Type B pancreatic cell (in vitro differentiated cells): ENCODE data around the gene ADAMTS20. TPM values are rescaled to one million over a fixed set of nuclear protein-coding genes. Genes with fewer than 3 reads are reported as not detected.
"Not testable (repeated sequence)": the region's sequence is repeated elsewhere in the genome, so short reads cannot be mapped to it uniquely, and the experiment has no call there.

ENCODE experiments used
- DNase-seq: peaks from one replicate; pipeline ENCODE4 v3.0.0; 2021; ENCODE audit warnings: mixed read lengths; ENCODE audit not compliant: unreplicated experiment; ENCODE audit errors: extremely low spot score
- H3K27ac Mint-ChIP-seq: 2 replicates; pipeline ENCODE4 v1.8.0; 2021; ENCODE audit warnings: mild to moderate bottlenecking, mixed read lengths
- H3K27me3 Mint-ChIP-seq: 2 replicates; pipeline ENCODE4 v1.8.0; 2021; ENCODE audit warnings: mixed read lengths
- H3K36me3 Mint-ChIP-seq: 2 replicates; pipeline ENCODE4 v1.8.0; 2021; ENCODE audit warnings: mixed read lengths
- H3K4me1 Mint-ChIP-seq: one replicate; pipeline ENCODE4 v1.8.0; 2021; ENCODE audit warnings: mixed read lengths; ENCODE audit not compliant: unreplicated experiment
- H3K4me3 Mint-ChIP-seq: 2 replicates; pipeline ENCODE4 v1.8.0; 2021; ENCODE audit warnings: mild to moderate bottlenecking, mixed read lengths
- H3K9me3 Mint-ChIP-seq: 2 replicates; pipeline ENCODE4 v1.8.0; 2021; ENCODE audit warnings: mixed read lengths
- total RNA-seq: library from RNA; stranded (reverse); gene quantifications from 2 replicates; pipeline ENCODE4 v1.2.1, GENCODE V29; 2021; ENCODE audit warnings: low replicate concordance
- TF ChIP-seq, protein P1 (sequence below): fragments of 200-600 bp; sonication (generic); conservative IDR thresholded peaks from 2 replicates; pipeline ENCODE4 v1.5.0; 2021; ENCODE audit warnings: antibody characterized with exemption, mild to moderate bottlenecking

ADAMTS20 gene
- total RNA-seq, 1 donor from 2014 or later, result 3.1 TPM

- Mint-ChIP-seq H3K27ac (no peak overlapping the region), H3K27me3 (no peaks in the 10 kb centered on the region), H3K4me3 (no peak overlapping the region), H3K36me3 (no peaks in the 10 kb centered on the region), H3K4me1 (no peaks in the 10 kb centered on the region), H3K9me3 (peaks cover 10% of the 10 kb centered on the region)
- TF ChIP-seq, protein P1, sequence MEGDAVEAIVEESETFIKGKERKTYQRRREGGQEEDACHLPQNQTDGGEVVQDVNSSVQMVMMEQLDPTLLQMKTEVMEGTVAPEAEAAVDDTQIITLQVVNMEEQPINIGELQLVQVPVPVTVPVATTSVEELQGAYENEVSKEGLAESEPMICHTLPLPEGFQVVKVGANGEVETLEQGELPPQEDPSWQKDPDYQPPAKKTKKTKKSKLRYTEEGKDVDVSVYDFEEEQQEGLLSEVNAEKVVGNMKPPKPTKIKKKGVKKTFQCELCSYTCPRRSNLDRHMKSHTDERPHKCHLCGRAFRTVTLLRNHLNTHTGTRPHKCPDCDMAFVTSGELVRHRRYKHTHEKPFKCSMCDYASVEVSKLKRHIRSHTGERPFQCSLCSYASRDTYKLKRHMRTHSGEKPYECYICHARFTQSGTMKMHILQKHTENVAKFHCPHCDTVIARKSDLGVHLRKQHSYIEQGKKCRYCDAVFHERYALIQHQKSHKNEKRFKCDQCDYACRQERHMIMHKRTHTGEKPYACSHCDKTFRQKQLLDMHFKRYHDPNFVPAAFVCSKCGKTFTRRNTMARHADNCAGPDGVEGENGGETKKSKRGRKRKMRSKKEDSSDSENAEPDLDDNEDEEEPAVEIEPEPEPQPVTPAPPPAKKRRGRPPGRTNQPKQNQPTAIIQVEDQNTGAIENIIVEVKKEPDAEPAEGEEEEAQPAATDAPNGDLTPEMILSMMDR, result no peak
- no peak for DNase-seq
Measured at GRCh38 chr12:43378448-43378847, 173.6 kb downstream of the ADAMTS20 start.

DNA sequence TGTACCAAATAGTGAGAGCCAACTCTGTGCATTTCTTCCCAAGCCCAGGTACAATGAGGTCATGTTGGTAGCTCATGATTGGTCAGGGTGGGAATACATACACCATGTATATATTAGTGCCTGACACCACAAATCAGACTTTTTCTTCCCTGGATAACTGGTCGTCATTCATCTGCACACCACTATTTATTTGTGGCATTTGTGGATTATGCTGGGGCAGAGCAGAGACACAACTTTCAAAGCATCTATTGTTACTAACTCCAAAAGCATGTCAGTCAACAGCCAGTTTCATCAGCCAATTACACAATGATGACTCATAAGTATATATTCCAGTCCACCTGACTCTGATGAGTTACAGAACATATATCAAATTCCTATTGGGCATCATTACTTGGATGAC, 181.7 kb downstream of the ADAMTS20 start:
- Mint-ChIP-seq H3K9me3 (no peaks in the 10 kb centered on the region), H3K36me3 (no peaks in the 10 kb centered on the region), H3K27me3 (no peaks in the 10 kb centered on the region), H3K4me1 (no peaks in the 10 kb centered on the region), H3K27ac (no peak overlapping the region), H3K4me3 (no peak overlapping the region)
- no peak for DNase-seq
- TF ChIP-seq, protein P1, result no peak

- Mint-ChIP-seq H3K36me3 (no peaks in the 10 kb centered on the region), H3K4me3 (no peak overlapping the region), H3K27ac (no peak overlapping the region), H3K27me3 (no peaks in the 10 kb centered on the region), H3K4me1 (no peaks in the 10 kb centered on the region), H3K9me3 (peaks cover 5% of the 10 kb centered on the region)
- DNase-seq, result no peak
- TF ChIP-seq, protein P1, result no peak
Measured at GRCh38 chr12:43362910-43363694, 188.9 kb downstream of the ADAMTS20 start.

- DNase-seq, result no peak
- H3K27ac Mint-ChIP-seq, result no peak overlapping the region
- H3K27me3 Mint-ChIP-seq, result no peaks in the 10 kb centered on the region
- no peak overlapping the region for H3K4me3 Mint-ChIP-seq
- TF ChIP-seq, protein P1, result no peak
- H3K9me3 Mint-ChIP-seq, result peaks cover 5% of the 10 kb centered on the region
- no peaks in the 10 kb centered on the region for H3K36me3 Mint-ChIP-seq
- no peaks in the 10 kb centered on the region for H3K4me1 Mint-ChIP-seq
Measured at GRCh38 chr12:43361031-43361710, 190.8 kb downstream of the ADAMTS20 start.

GRCh38 chr12:43360001-43360400, 192.0 kb downstream of the ADAMTS20 start:
- not testable (repeated sequence) for H3K27me3 Mint-ChIP-seq, H3K4me3 Mint-ChIP-seq, H3K9me3 Mint-ChIP-seq, H3K36me3 Mint-ChIP-seq, H3K4me1 Mint-ChIP-seq, H3K27ac Mint-ChIP-seq, DNase-seq

GRCh38 chr12:43357141-43357540, 194.9 kb downstream of the ADAMTS20 start:
- no peaks in the 10 kb centered on the region for H3K4me1 Mint-ChIP-seq
- no peaks in the 10 kb centered on the region for H3K36me3 Mint-ChIP-seq
- TF ChIP-seq, protein P1, result no peak
- no peak for DNase-seq
- H3K9me3 Mint-ChIP-seq, result peaks cover 2% of the 10 kb centered on the region
- H3K4me3 Mint-ChIP-seq, result no peak overlapping the region
- no peak overlapping the region for H3K27ac Mint-ChIP-seq
- no peaks in the 10 kb centered on the region for H3K27me3 Mint-ChIP-seq
